H1 (cell line): ENCODE measurements around the gene SLC15A4. TPM values are rescaled to one million over a fixed set of nuclear protein-coding genes. Genes with fewer than 3 reads are reported as not detected.

ENCODE experiments used
- CTCF ChIA-PET: fragments of 300-600 bp; sonication (Branson Sonifier 250); formaldehyde crosslinking; loops from one replicate; lab custom pipeline; 2021; ENCODE audit not compliant: partially characterized antibody; lab: Charles Lee
- POLR2A ChIA-PET: fragments of 300-600 bp; sonication (Branson Sonifier 250); formaldehyde crosslinking; loops from one replicate; lab custom pipeline; 2021; ENCODE audit warnings: inconsistent platforms; ENCODE audit not compliant: partially characterized antibody; lab: Charles Lee
- DNase-seq, 2 experiments: peaks; one replicate each; pipeline versions ENCODE4 v3.0.0 to v3.0.0-alpha.2; 2010 to 2022; ENCODE audit warnings: low spot score in 2 of 2, low read depth in 1 of 2, mixed read lengths in 1 of 2
- FAIRE-seq: peaks from 2 replicates; lab custom pipeline; 2011; peaks lifted over from hg19 to GRCh38; lab: Jason Lieb, UNC
- H2AFZ ChIP-seq: 2 replicates; pipeline ENCODE4 v1.8.1; 2012; ENCODE audit warnings: low read length, inconsistent platforms
- H2AK5ac ChIP-seq: 2 replicates; pipeline ENCODE4 v1.6.1; 2013; ENCODE audit warnings: low read depth, low read length
- H2BK120ac ChIP-seq: replicated peaks from 2 replicates; pipeline ENCODE3; 2013; ENCODE audit warnings: low read depth, low read length, inconsistent platforms
- H2BK12ac ChIP-seq: 2 replicates; pipeline ENCODE4 v1.6.1; 2013; ENCODE audit warnings: low read depth, low read length
- H2BK15ac ChIP-seq: 2 replicates; pipeline ENCODE4 v1.6.1; 2013; ENCODE audit warnings: low read length
- H2BK20ac ChIP-seq: 2 replicates; pipeline ENCODE4 v1.6.1; 2013; ENCODE audit warnings: low read length
- H2BK5ac ChIP-seq: 2 replicates; pipeline ENCODE4 v1.6.1; 2013; ENCODE audit warnings: low read depth, low read length
- H3K14ac ChIP-seq: 2 replicates; pipeline ENCODE4 v1.6.1; 2013; ENCODE audit warnings: inconsistent platforms; ENCODE audit not compliant: insufficient read length
- H3K18ac ChIP-seq: 2 replicates; pipeline ENCODE4 v1.6.1; 2013; ENCODE audit warnings: low read length; ENCODE audit errors: extremely low read depth
- H3K23ac ChIP-seq: 2 replicates; pipeline ENCODE4 v1.6.1; 2013; ENCODE audit warnings: inconsistent platforms; ENCODE audit not compliant: insufficient read length
- H3K23me2 ChIP-seq: 2 replicates; pipeline ENCODE4 v1.6.1; 2013; ENCODE audit warnings: low read depth, low read length
- H3K27ac ChIP-seq: 2 replicates; pipeline ENCODE4 v1.6.1; 2011; ENCODE audit warnings: low read depth, low read length, inconsistent platforms
- H3K27me3 ChIP-seq, 4 experiments: replicated peaks in 1 of 4; 1 replicate in 1 of 4; 2 replicates in 3 of 4; pipeline versions ENCODE4 v1.6.1 to v1.8.1; 2011 to 2013; ENCODE audit warnings: low read length in 3 of 4, mild to moderate bottlenecking in 3 of 4, inconsistent platforms in 2 of 4, mixed read lengths in 2 of 4, moderate library complexity in 1 of 4; ENCODE audit not compliant: control insufficient read depth in 3 of 4, insufficient read depth in 3 of 4; ENCODE audit errors: extremely low read depth in 1 of 4
- H3K36me3 ChIP-seq, 4 experiments: 2 replicates each; pipeline versions ENCODE4 v1.6.1 to v1.8.1; 2011 to 2013; ENCODE audit warnings: mild to moderate bottlenecking in 4 of 4, low read length in 3 of 4, moderate library complexity in 2 of 4, control low read depth in 1 of 4, inconsistent platforms in 1 of 4; ENCODE audit not compliant: insufficient read depth in 4 of 4, control insufficient read depth in 2 of 4
- H3K4ac ChIP-seq: replicated peaks from 2 replicates; pipeline ENCODE3; 2013; ENCODE audit warnings: low read length, low read depth, mixed read lengths, inconsistent platforms; ENCODE audit not compliant: insufficient read length
- H3K4me1 ChIP-seq, 4 experiments: replicated peaks in 1 of 4; 1 replicate in 1 of 4; 2 replicates in 3 of 4; pipeline versions ENCODE4 v1.6.1 to v1.8.1; 2011 to 2013; ENCODE audit warnings: low read length in 3 of 4, inconsistent platforms in 2 of 4, mixed read lengths in 1 of 4; ENCODE audit not compliant: insufficient read depth in 4 of 4, control insufficient read depth in 3 of 4
- H3K4me2 ChIP-seq, 2 experiments: 2 replicates each; pipeline versions ENCODE4 v1.6.1 to v1.8.1; 2011 to 2013; ENCODE audit warnings: low read depth in 2 of 2, low read length in 2 of 2, control low read depth in 1 of 2, inconsistent platforms in 1 of 2, mild to moderate bottlenecking in 1 of 2; ENCODE audit not compliant: insufficient read depth in 1 of 2
- H3K4me3 ChIP-seq, 4 experiments: fragments of 200-600, 300-600 bp in 1 of 4; sonication (generic), shearing (Covaris generic), sonication (Bioruptor Twin) in 1 of 4; 2 replicates each; pipeline versions ENCODE4 v1.5.1 to v1.8.1; 2011 to 2016; ENCODE audit warnings: low read length in 4 of 4, low read depth in 3 of 4, control low read depth in 2 of 4, inconsistent platforms in 2 of 4, mild to moderate bottlenecking in 2 of 4, mixed read lengths in 1 of 4, moderate library complexity in 1 of 4; ENCODE audit not compliant: insufficient read depth in 2 of 4; ENCODE audit errors: extremely low read depth in 1 of 4
- H3K56ac ChIP-seq: replicated peaks from 2 replicates; pipeline ENCODE3; 2013; ENCODE audit warnings: low read depth, mild to moderate bottlenecking, mixed read lengths, low read length, inconsistent platforms; ENCODE audit not compliant: insufficient read length
- H3K79me1 ChIP-seq: 2 replicates; pipeline ENCODE4 v1.6.1; 2013; ENCODE audit warnings: low read depth, low read length, control low read depth
- H3K79me2 ChIP-seq, 2 experiments: 2 replicates each; pipeline versions ENCODE4 v1.6.1 to v1.8.1; 2012 to 2013; ENCODE audit warnings: low read length in 2 of 2, mild to moderate bottlenecking in 2 of 2, inconsistent platforms in 1 of 2; ENCODE audit not compliant: insufficient read depth in 2 of 2, control insufficient read depth in 1 of 2
- H3K9ac ChIP-seq, 4 experiments: replicated peaks in 1 of 4; 1 replicate in 1 of 4; 2 replicates in 3 of 4; pipeline versions ENCODE4 v1.6.1 to v1.8.1; 2011 to 2013; ENCODE audit warnings: low read depth in 3 of 4, low read length in 3 of 4, control low read depth in 2 of 4, mild to moderate bottlenecking in 2 of 4, moderate library complexity in 2 of 4, inconsistent platforms in 1 of 4; ENCODE audit errors: extremely low read depth in 1 of 4
- H3K9me3 ChIP-seq, 2 experiments: 2 replicates each; pipeline versions ENCODE4 v1.6.1 to v1.8.1; 2012 to 2013; ENCODE audit warnings: mild to moderate bottlenecking in 2 of 2, moderate library complexity in 2 of 2, control low read depth in 1 of 2, inconsistent platforms in 1 of 2, low read depth in 1 of 2, low read length in 1 of 2, mixed read lengths in 1 of 2; ENCODE audit not compliant: insufficient read depth in 2 of 2
- H4K20me1 ChIP-seq, 2 experiments: replicated peaks in 1 of 2; 2 replicates each; pipeline versions ENCODE3 to v1.8.1; 2011 to 2013; ENCODE audit warnings: inconsistent platforms in 2 of 2, low read length in 2 of 2, mild to moderate bottlenecking in 1 of 2; ENCODE audit not compliant: insufficient read depth in 2 of 2, control insufficient read depth in 1 of 2
- H4K5ac ChIP-seq: 2 replicates; pipeline ENCODE4 v1.6.1; 2013; ENCODE audit warnings: low read length, low read depth, mixed read lengths, inconsistent platforms; ENCODE audit not compliant: insufficient read length
- H4K8ac ChIP-seq: 2 replicates; pipeline ENCODE4 v1.8.0; 2013; ENCODE audit warnings: mild to moderate bottlenecking, moderate library complexity, low read length, inconsistent platforms; ENCODE audit not compliant: insufficient read depth; ENCODE audit errors: extremely low read depth
- H4K91ac ChIP-seq: replicated peaks from 2 replicates; pipeline ENCODE3; 2013; ENCODE audit warnings: low read length, mixed read lengths, inconsistent platforms; ENCODE audit not compliant: insufficient read length
- E2F6 ChIP-seq: IDR thresholded peaks from 2 replicates; pipeline ENCODE4 v1.6.1; 2012; ENCODE audit warnings: inconsistent platforms
- SRF ChIP-seq: IDR thresholded peaks from 2 replicates; pipeline ENCODE4 v1.6.1; 2011; ENCODE audit warnings: mild to moderate bottlenecking, low read depth, low read length, moderate library complexity
- TBP ChIP-seq: IDR thresholded peaks from 2 replicates; pipeline ENCODE4 v1.6.1; 2011; ENCODE audit warnings: low read depth, low read length, improper control_type of control experiment
- WGBS, 2 experiments: shearing (Covaris generic) in 1 of 2; methylation state at CpG; one replicate each; pipeline versions ENCODE4 v1.1.6 to v1.1.7; 2013 to 2015; ENCODE audit warnings: low lambda C conversion rate in 2 of 2, mixed read lengths in 2 of 2, inconsistent platforms in 1 of 2, low coverage in 1 of 2, missing lambda C conversion rate in 1 of 2; ENCODE audit not compliant: insufficient replicate concordance in 2 of 2, insufficient coverage in 1 of 2, insufficient read length in 1 of 2; ENCODE audit errors: extremely low coverage in 1 of 2, missing lambda C conversion rate in 1 of 2; 5-methylcytosine and 5-hydroxymethylcytosine counted together
- polyA plus RNA-seq, 7 experiments: library from polyadenylated mRNA; depleted of rRNA in 3 of 7; stranded (reverse) in 5 of 7; unstranded in 2 of 7; fragments of >200 nt in 5 of 7; fragments of 200-250 nt in 2 of 7; gene quantifications; 1 replicate in 5 of 7; 2 replicates in 1 of 7; 4 replicates in 1 of 7; pipeline versions ENCODE4 v1.2.1 to v1.2.3, GENCODE V29; 2011 to 2013; ENCODE audit warnings: missing spikeins in 2 of 7, mixed read lengths in 2 of 7
- total RNA-seq: library from RNA; stranded (reverse); fragmentation: NEBNext Ultra II Directional; extraction: Animal tissue kit (Norgen Biotek cat#: 25700); gene quantifications from 2 replicates; pipeline ENCODE4 v1.2.1, GENCODE V29; 2021

The SLC15A4 gene
- total and polyA plus RNA-seq, 2 of the 8 experiments (the other 6 are each of a cell fraction or from before 2014, with no cell fraction given), result 22.7 to 26.6 TPM

GRCh38 chr12:128800606-128801005 is 23.2 kb downstream of the SLC15A4 start:
- Histone ChIP-seq H4K8ac (no peak overlapping the region), H3K56ac (no peak overlapping the region), H2BK12ac (no peak overlapping the region), H2AK5ac (no peak overlapping the region), H2BK20ac (no peak overlapping the region), H3K14ac (no peak overlapping the region), H3K79me1 (peaks cover 6% of the 10 kb centered on the region; the same call in 1 of the 2 replicates), H2BK15ac (no peak overlapping the region), H3K9me3 (no peaks in the 10 kb centered on the region), H3K79me2 (peaks cover 0 to 26% of the 10 kb centered on the region in 2 experiments; a peak in 2 of 4 replicates), H3K23me2 (no peaks in the 10 kb centered on the region), H2BK5ac (no peak overlapping the region), H4K91ac (no peak overlapping the region), H3K27ac (no peak overlapping the region), H4K20me1 (peaks cover 27 to 50% of the 10 kb centered on the region in 2 experiments), H3K18ac (no peak overlapping the region), H3K23ac (no peak overlapping the region), H3K36me3 (peaks cover 5 to 53% (median 16%) of the 10 kb centered on the region in 4 experiments), H3K4me1 (peaks cover 7 to 14% (median 11%) of the 10 kb centered on the region in 4 experiments), H3K9ac (no peak overlapping the region), H4K5ac (no peak overlapping the region), H3K4ac (no peak overlapping the region), H3K4me2 (no peak overlapping the region), H3K4me3 (no peak overlapping the region), H2AFZ (no peak overlapping the region), H2BK120ac (no peak overlapping the region), H3K27me3 (no peaks in the 10 kb centered on the region; a peak in 2 of 7 replicates)
- FAIRE-seq (no peak), DNase-seq (no peak)
- ChIA-PET CTCF (interaction anchor here (1.4 to 5.7 kb wide), 2 partner anchors 18 to 267 kb away, joined by 3 to 23 read pairs; no protein-coding TSS in a partner anchor), POLR2A (no interaction called here)
- WGBS, 2 experiments, result 94% methylated on average over 14 of the region's 14 CpGs; no CpG with 5 or more reads in 1 of the 2 experiments
- no peak for TF ChIP-seq TBP
- TF ChIP-seq E2F6, result no peak
- TF ChIP-seq SRF, result no peak
